ENCODE results near the gene GIPC1.
"Not testable (repeated sequence)": the region's sequence is repeated elsewhere in the genome, so short reads cannot be mapped to it uniquely, and the experiment has no call there.

The GIPC1 gene

GRCh38 chr19:14517840-14518505, 22.0 kb upstream of the GIPC1 start, which contains the start of gene DNAJB1:
DNAJB1 (minus strand) TSS chr19:14518397; CDS start chr19:14518349, 48 bp downstream.
- peak; percentile 80 for DNase-seq (ENCODE audit: low spot score)

- no peak for DNase-seq (ENCODE audit: low spot score)
Measured at GRCh38 chr19:14517446-14517839, 21.5 kb upstream of the GIPC1 start.

- no peak for DNase-seq (ENCODE audit: low spot score)
Measured at GRCh38 chr19:14516746-14517438, 21.0 kb upstream of the GIPC1 start.

GRCh38 chr19:14516048-14516534, 20.2 kb upstream of the GIPC1 start:
- peak; percentile 45 for DNase-seq (ENCODE audit: low spot score)

- DNase-seq (ENCODE audit: low spot score) = no peak
Measured at GRCh38 chr19:14515501-14516047, 19.6 kb upstream of the GIPC1 start.

GRCh38 chr19:14514215-14514863, 18.4 kb upstream of the GIPC1 start:
- DNase-seq (ENCODE audit: low spot score) = no peak

- DNase-seq (ENCODE audit: low spot score) = no peak
Measured at GRCh38 chr19:14512406-14512961, 16.6 kb upstream of the GIPC1 start.

GRCh38 chr19:14511229-14511593, 15.3 kb upstream of the GIPC1 start:
- DNase-seq (ENCODE audit: low spot score) = no peak

GRCh38 chr19:14510311-14511228, 14.6 kb upstream of the GIPC1 start:
- DNase-seq (ENCODE audit: low spot score) = peak; percentile 81

GRCh38 chr19:14507704-14508542, 12.0 kb upstream of the GIPC1 start:
- DNase-seq (ENCODE audit: low spot score) = peak; percentile 85

GRCh38 chr19:14505488-14506239, 9.7 kb upstream of the GIPC1 start:
- DNase-seq (ENCODE audit: low spot score) = peak; percentile 47

- DNase-seq (ENCODE audit: low spot score) = not testable (repeated sequence)
Measured at GRCh38 chr19:14504575-14504974, 8.6 kb upstream of the GIPC1 start.

- DNase-seq (ENCODE audit: low spot score) = no peak
Measured at GRCh38 chr19:14503285-14503684, 7.4 kb upstream of the GIPC1 start.

- DNase-seq (ENCODE audit: low spot score) = no peak
Measured at GRCh38 chr19:14502334-14503092, 6.6 kb upstream of the GIPC1 start.

GRCh38 chr19:14497228-14497921, 1.4 kb upstream of the GIPC1 start:
- DNase-seq (ENCODE audit: low spot score) = no peak

- DNase-seq (ENCODE audit: low spot score) = no peak
Measured at GRCh38 chr19:14496834-14497227, 904 bp upstream of the GIPC1 start.

GRCh38 chr19:14495672-14496028, 277 bp downstream of the GIPC1 start:
- DNase-seq (ENCODE audit: low spot score) = no peak

GRCh38 chr19:14494910-14495671, 836 bp downstream of the GIPC1 start:
- DNase-seq (ENCODE audit: low spot score) = no peak

Data from RKO (cell line).